SK-N-SH treated with all-trans-retinoic acid at 6 μM for 48 hours (cell line): ENCODE results near the gene LRRC7.
"Not testable (repeated sequence)": the region's sequence is repeated elsewhere in the genome, so short reads cannot be mapped to it uniquely, and the experiment has no call there.

Experiments
- ATAC-seq: fragments of 200-7000 bp; cut with Tn5 transposase; 3 replicates; pipeline ENCODE4 v1.9.1; 2020; ENCODE audit warnings: mild to moderate bottlenecking, moderate library complexity
- ARNTL ChIP-seq: fragments of 450-650 bp; formaldehyde crosslinking; IDR thresholded peaks from 2 replicates; pipeline ENCODE4 v1.5.0; 2020; ENCODE audit warnings: low read depth, mild to moderate bottlenecking, moderate library complexity, borderline replicate concordance
- CREB5 ChIP-seq: fragments of 250-450 bp; sonication (Bioruptor Pico); IDR thresholded peaks from 2 replicates; pipeline ENCODE4 v1.5.1; 2020; ENCODE audit warnings: low read depth, mild to moderate bottlenecking, moderate library complexity
- CSDC2 ChIP-seq: fragments of 250-450 bp; sonication (Bioruptor Pico); IDR thresholded peaks from 2 replicates; pipeline ENCODE4 v1.5.0; 2020; ENCODE audit warnings: mild to moderate bottlenecking, moderate library complexity
- CSRNP3 ChIP-seq: fragments of 250-450 bp; sonication (Bioruptor Pico); IDR thresholded peaks from 2 replicates; pipeline ENCODE4 v1.5.1; 2021; ENCODE audit warnings: mild to moderate bottlenecking, moderate library complexity
- GLIS3 ChIP-seq: fragments of 250-450 bp; sonication (Bioruptor Pico); IDR thresholded peaks from 2 replicates; pipeline ENCODE4 v1.5.0; 2020; ENCODE audit warnings: mild to moderate bottlenecking, moderate library complexity
- ISL1 ChIP-seq: fragments of 250-450 bp; sonication (Bioruptor Pico); IDR thresholded peaks from 2 replicates; pipeline ENCODE4 v2.1.2; 2022; ENCODE audit warnings: mild to moderate bottlenecking, moderate library complexity
- OSR1 ChIP-seq: fragments of 250-450 bp; sonication (Bioruptor Pico); IDR thresholded peaks from 2 replicates; pipeline ENCODE4 v1.8.0; 2022; ENCODE audit warnings: moderate library complexity, mild to moderate bottlenecking, inconsistent platforms
- PATZ1 ChIP-seq: fragments of 250-450 bp; sonication (Bioruptor Pico); IDR thresholded peaks from 2 replicates; pipeline ENCODE4 v1.8.0; 2020; ENCODE audit warnings: mild to moderate bottlenecking, moderate library complexity, borderline replicate concordance
- PPARA ChIP-seq: fragments of 250-450 bp; sonication (Bioruptor Pico); IDR thresholded peaks from 2 replicates; pipeline ENCODE4 v1.5.0; 2020; ENCODE audit warnings: mild to moderate bottlenecking, borderline replicate concordance
- RARB ChIP-seq: fragments of 250-450 bp; sonication (Bioruptor Pico); IDR thresholded peaks from 2 replicates; pipeline ENCODE4 v1.8.0; 2021; ENCODE audit warnings: mild to moderate bottlenecking, moderate library complexity
- SNAI2 ChIP-seq: fragments of 250-450 bp; sonication (Bioruptor Pico); IDR thresholded peaks from 2 replicates; pipeline ENCODE4 v1.5.0; 2020; ENCODE audit warnings: mild to moderate bottlenecking, moderate library complexity
- TCF4 ChIP-seq: fragments of 250-450 bp; sonication (Bioruptor Pico); IDR thresholded peaks from 2 replicates; pipeline ENCODE4 v1.8.0; 2021; ENCODE audit warnings: mild to moderate bottlenecking, moderate library complexity, borderline replicate concordance
- TOX ChIP-seq: fragments of 250-450 bp; sonication (Bioruptor Pico); IDR thresholded peaks from 2 replicates; pipeline ENCODE4 v1.8.0; 2021; ENCODE audit warnings: mild to moderate bottlenecking, moderate library complexity, borderline replicate concordance
- ZFP30 ChIP-seq: fragments of 450-650 bp; formaldehyde crosslinking; IDR thresholded peaks from 2 replicates; pipeline ENCODE4 v1.5.0; 2022; ENCODE audit warnings: mild to moderate bottlenecking, moderate library complexity
- ZNF565 ChIP-seq: fragments of 450-650 bp; formaldehyde crosslinking; conservative IDR thresholded peaks from 2 replicates; pipeline ENCODE4 v1.5.0; 2020; ENCODE audit warnings: low read depth, mild to moderate bottlenecking, moderate library complexity
- ZNF70 ChIP-seq: fragments of 450-650 bp; formaldehyde crosslinking; IDR thresholded peaks from 2 replicates; pipeline ENCODE4 v1.5.0; 2020; ENCODE audit warnings: mild to moderate bottlenecking, moderate library complexity
- ZNF8 ChIP-seq: fragments of 450-650 bp; formaldehyde crosslinking; IDR thresholded peaks from 2 replicates; pipeline ENCODE4 v1.5.0; 2020; ENCODE audit warnings: mild to moderate bottlenecking, moderate library complexity
- TF ChIP-seq, protein P1 (sequence below): fragments of 250-450 bp; sonication (Bioruptor Pico); IDR thresholded peaks from 2 replicates; pipeline ENCODE4 v1.5.0; 2020; ENCODE audit warnings: mild to moderate bottlenecking, moderate library complexity

The LRRC7 gene

GRCh38 chr1:69871412-69871811, 303.7 kb downstream of the LRRC7 start (continued):
- TF ChIP-seq, protein P1, sequence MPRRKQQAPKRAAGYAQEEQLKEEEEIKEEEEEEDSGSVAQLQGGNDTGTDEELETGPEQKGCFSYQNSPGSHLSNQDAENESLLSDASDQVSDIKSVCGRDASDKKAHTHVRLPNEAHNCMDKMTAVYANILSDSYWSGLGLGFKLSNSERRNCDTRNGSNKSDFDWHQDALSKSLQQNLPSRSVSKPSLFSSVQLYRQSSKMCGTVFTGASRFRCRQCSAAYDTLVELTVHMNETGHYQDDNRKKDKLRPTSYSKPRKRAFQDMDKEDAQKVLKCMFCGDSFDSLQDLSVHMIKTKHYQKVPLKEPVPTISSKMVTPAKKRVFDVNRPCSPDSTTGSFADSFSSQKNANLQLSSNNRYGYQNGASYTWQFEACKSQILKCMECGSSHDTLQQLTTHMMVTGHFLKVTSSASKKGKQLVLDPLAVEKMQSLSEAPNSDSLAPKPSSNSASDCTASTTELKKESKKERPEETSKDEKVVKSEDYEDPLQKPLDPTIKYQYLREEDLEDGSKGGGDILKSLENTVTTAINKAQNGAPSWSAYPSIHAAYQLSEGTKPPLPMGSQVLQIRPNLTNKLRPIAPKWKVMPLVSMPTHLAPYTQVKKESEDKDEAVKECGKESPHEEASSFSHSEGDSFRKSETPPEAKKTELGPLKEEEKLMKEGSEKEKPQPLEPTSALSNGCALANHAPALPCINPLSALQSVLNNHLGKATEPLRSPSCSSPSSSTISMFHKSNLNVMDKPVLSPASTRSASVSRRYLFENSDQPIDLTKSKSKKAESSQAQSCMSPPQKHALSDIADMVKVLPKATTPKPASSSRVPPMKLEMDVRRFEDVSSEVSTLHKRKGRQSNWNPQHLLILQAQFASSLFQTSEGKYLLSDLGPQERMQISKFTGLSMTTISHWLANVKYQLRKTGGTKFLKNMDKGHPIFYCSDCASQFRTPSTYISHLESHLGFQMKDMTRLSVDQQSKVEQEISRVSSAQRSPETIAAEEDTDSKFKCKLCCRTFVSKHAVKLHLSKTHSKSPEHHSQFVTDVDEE (CRISPR knock-in tag) = no peak
- TF ChIP-seq RARB (CRISPR knock-in tag) (no peak), GLIS3 (no peak), CREB5 (no peak), ZNF70 (CRISPR knock-in tag) (no peak), OSR1 (no peak), ZNF565 (no peak), SNAI2 (CRISPR knock-in tag) (no peak)

DNA sequence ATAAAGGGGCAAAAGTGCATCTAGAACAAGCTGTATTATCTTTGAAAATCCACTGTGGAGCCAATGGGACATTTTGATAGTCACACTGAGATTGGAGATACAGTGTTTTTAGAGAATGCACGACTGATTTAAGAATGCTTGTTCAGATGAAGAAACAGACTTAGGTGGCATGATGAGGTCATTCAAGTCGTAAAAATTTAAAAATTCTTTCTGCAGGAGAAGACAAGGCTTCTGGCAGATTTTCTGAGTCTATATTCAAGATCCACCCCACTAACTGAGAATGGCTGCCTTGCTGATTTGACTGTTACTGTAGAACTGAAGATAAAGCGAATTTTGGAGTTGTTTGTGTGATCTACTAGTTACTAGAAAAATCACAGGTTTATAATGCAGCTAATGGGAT, 310.6 kb downstream of the LRRC7 start:
- TF ChIP-seq CSDC2 (CRISPR knock-in tag) (no peak), SNAI2 (CRISPR knock-in tag) (no peak), TCF4 (no peak), PATZ1 (CRISPR knock-in tag) (no peak), ARNTL (CRISPR knock-in tag) (no peak), ZNF8 (CRISPR knock-in tag) (no peak), RARB (CRISPR knock-in tag) (no peak), ISL1 (CRISPR knock-in tag) (no peak), TOX (CRISPR knock-in tag) (no peak)
- TF ChIP-seq, all 23 proteins: peak for 0
- no peak for ATAC-seq

DNA sequence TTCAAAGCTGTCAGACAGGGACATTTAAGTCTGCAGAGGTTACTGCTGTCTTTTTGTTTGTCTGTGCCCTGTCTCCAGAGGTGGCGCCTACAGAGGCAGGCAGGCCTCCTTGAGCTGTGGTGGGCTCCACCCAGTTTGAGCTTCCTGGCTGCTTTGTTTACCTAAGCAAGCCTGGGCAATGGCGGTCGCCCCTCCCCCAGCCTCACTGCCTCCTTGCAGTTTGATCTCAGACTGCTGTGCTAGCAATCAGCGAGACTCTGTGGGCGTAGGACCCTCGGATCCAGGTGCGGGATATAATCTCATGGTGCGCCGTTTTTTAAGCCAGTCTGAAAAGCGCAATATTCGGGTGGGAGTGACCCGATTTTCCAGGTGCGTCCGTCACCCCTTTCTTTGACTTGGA, 320.3 kb downstream of the LRRC7 start:
- ATAC-seq = not testable (repeated sequence)

- ATAC-seq = no peak
- TF ChIP-seq, protein P1 (CRISPR knock-in tag) = no peak
- TF ChIP-seq PATZ1 (CRISPR knock-in tag) (no peak), TOX (CRISPR knock-in tag) (no peak), ZNF8 (CRISPR knock-in tag) (no peak), ZFP30 (CRISPR knock-in tag) (no peak), TCF4 (no peak), CSRNP3 (CRISPR knock-in tag) (no peak), ARNTL (CRISPR knock-in tag) (no peak), PPARA (no peak), ZNF565 (no peak)
Observed at GRCh38 chr1:69888657-69889056, 320.9 kb downstream of the LRRC7 start.
